ENCODE results near the gene PMEPA1.

The PMEPA1 gene

DNA sequence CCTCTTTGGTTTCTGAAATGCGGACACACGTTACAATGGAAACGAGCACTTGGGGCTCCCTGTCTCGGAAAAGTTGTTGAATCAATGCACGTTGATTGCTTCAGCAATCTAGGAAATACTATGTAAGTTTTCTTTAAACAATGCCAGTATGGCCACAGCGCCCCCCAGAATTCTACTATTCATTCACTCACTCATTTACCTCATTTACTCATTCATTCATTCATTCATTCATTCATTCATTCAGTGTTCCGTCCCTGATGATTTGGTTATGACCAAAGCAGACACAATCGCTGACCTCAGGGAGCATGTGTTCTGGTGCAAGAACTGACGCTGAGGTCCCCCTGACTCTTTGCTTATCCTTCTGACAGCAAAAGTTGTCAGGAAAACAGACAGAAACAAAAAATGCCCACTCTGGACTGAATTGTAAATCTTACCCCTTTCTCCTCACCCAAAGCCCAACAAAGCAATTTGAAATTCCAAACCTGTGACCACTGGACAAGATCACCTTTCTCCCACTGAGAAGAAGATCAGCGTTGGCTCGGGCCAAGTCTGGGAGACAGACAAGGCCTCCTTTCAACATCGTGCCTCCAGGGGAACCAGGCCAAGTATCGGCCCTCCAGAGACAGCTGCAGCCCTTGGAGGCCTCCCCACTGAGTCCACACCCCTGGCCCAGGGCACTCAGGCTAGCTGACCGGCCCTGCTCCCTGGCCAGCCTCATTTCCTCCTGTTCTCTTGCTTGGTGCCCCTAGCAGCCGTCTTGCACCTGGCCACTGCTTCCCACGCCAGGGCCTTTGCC, 15.0 kb upstream of the PMEPA1 start:
- Mint-ChIP-seq H3K4me3 (no peak overlapping the region), H3K27me3 (peaks cover 33 to 40% of the 10 kb centered on the region in 2 donors), H3K4me1 (no peaks in the 10 kb centered on the region), H3K9me3 (no peaks in the 10 kb centered on the region), H3K36me3 (peaks cover 0 to 2% of the 10 kb centered on the region in 2 donors), H3K27ac (no peak overlapping the region)
- ATAC-seq (replicated peaks) (no peak), DNase-seq (no peak)

DNA sequence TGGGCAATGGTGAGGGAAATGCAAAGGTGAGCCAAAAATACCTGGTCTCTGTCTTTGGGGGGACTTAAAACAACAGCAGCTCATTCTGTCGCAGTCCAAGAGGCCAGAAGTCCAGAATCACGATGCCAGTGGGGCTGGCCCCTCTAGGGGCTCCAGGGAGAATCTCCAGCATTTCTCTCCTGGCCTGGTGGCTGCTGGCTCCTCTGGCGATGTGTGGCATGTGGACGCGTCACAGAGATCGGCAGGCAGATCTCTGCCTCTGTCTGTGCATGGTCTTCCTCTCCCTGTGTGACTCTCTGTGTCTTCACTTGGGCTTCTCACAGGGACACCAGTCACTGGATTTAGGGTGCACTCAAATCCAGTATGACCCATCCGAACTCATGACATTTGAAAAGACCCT, 14.0 kb upstream of the PMEPA1 start:
- Mint-ChIP-seq H3K4me1 (peaks cover 3 to 4% of the 10 kb centered on the region in 2 donors), H3K36me3 (peaks cover 0 to 2% of the 10 kb centered on the region in 2 donors), H3K27me3 (peaks cover 33 to 40% of the 10 kb centered on the region in 2 donors), H3K4me3 (no peak overlapping the region), H3K9me3 (no peaks in the 10 kb centered on the region), H3K27ac (no peak overlapping the region)
- no peak for DNase-seq
- no peak for ATAC-seq (replicated peaks)

GRCh38 chr20:57719951-57720350, 10.1 kb upstream of the PMEPA1 start:
- Mint-ChIP-seq H3K27ac (no peak overlapping the region), H3K9me3 (no peaks in the 10 kb centered on the region), H3K27me3 (peaks cover 16 to 27% of the 10 kb centered on the region in 2 donors), H3K4me1 (peaks cover 7 to 13% of the 10 kb centered on the region in 2 donors), H3K4me3 (no peak overlapping the region), H3K36me3 (peaks cover 0 to 2% of the 10 kb centered on the region in 2 donors)
- ATAC-seq (replicated peaks), result no peak
- DNase-seq, result no peak

DNA sequence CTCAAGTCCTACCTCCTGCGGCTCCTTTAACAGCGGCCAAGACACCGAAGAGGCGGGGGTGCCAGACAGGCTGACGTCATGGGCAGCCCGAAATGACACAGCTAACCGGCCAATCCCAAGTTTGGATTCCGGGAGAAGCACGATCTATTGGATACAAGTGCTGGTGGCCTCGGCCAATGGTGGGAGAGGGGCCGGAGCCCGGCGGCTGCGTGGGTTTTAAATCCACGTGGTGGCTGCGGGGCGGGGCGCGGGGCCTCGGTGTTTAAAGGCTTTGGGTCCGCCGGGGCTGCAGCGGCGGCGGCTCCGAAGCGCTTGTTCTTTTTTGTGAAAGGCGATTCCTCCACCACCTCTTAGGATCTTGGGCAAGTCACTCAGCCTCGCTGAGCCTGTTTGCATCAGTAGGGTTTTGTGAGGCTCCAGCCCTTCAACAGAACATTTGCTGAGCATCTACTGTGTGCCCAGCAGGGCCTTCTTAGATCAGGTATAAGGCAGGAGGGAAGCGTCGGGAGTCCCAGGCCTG, 8.7 kb upstream of the PMEPA1 start:
- H3K9me3 Mint-ChIP-seq, result no peaks in the 10 kb centered on the region
- peaks cover 7 to 13% of the 10 kb centered on the region in 2 donors for H3K4me1 Mint-ChIP-seq
- DNase-seq (peak; percentile 93), ATAC-seq (replicated peaks) (peak; percentile 98 to 99)
- H3K27ac Mint-ChIP-seq, result peak overlapping the region; percentile 51
- H3K4me3 Mint-ChIP-seq, result peak overlapping the region; percentile 75 to 82
- H3K36me3 Mint-ChIP-seq, result no peaks in the 10 kb centered on the region
- H3K27me3 Mint-ChIP-seq, result peaks cover 14% of the 10 kb centered on the region in 2 donors

DNA sequence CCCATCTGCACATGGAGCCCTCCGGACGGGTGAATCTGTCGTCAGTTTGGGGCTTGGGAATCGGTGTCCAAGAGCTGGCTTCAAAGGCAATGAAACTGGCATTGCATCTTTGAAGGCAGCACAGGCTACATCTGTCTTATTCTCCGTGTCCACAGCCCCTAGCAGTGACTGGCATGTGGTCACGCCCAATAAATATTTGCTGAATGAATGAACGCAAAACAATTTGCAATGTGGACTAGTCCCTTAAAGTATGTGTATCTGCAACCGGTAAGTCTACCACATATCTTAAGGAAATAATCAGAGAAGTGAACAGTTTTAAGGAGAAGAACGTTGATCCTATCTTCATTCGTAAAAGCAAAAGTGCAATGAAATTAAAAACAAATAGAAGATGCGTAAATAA, 8.0 kb upstream of the PMEPA1 start:
- Mint-ChIP-seq H3K27ac (no peak overlapping the region), H3K4me1 (peaks cover 13 to 18% of the 10 kb centered on the region in 2 donors), H3K27me3 (peaks cover 7 to 13% of the 10 kb centered on the region in 2 donors), H3K4me3 (peak overlapping the region in 1 of 2 donors; percentile 43), H3K36me3 (no peaks in the 10 kb centered on the region), H3K9me3 (no peaks in the 10 kb centered on the region)
- no peak for DNase-seq
- ATAC-seq (replicated peaks), result no peak

GRCh38 chr20:57716901-57717300, 7.1 kb upstream of the PMEPA1 start:
- H3K27me3 Mint-ChIP-seq, result peaks cover 0 to 13% of the 10 kb centered on the region in 2 donors
- H3K27ac Mint-ChIP-seq, result peak overlapping the region; percentile 59
- H3K4me3 Mint-ChIP-seq, result no peak overlapping the region
- DNase-seq (no peak), ATAC-seq (replicated peaks) (no peak)
- no peaks in the 10 kb centered on the region for H3K9me3 Mint-ChIP-seq
- peaks cover 17 to 25% of the 10 kb centered on the region in 2 donors for H3K4me1 Mint-ChIP-seq
- no peaks in the 10 kb centered on the region for H3K36me3 Mint-ChIP-seq

DNA sequence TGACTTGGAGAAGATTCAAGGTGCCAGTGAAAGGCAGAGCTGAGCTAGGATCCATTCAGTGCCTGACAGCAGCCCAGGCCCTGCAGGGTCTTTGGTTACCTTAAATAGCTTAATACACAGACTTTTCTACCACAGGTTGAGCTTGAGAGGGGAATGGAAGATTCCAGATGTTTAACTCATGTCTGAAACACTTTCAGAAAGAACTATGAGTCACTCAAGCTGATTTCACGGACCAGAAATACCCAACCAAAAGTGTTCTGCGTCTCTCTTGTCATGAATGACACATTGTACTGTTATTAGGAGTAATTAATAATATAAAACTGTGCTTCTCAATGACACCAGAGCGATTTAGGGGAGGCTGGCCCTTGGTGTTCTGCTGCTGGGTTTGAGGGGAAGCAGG, 6.4 kb upstream of the PMEPA1 start:
- DNase-seq (no peak), ATAC-seq (replicated peaks) (no peak)
- no peak overlapping the region for H3K27ac Mint-ChIP-seq
- H3K27me3 Mint-ChIP-seq, result peaks cover 0 to 9% of the 10 kb centered on the region in 2 donors
- no peak overlapping the region for H3K4me3 Mint-ChIP-seq
- no peaks in the 10 kb centered on the region for H3K36me3 Mint-ChIP-seq
- H3K4me1 Mint-ChIP-seq, result peaks cover 17 to 27% of the 10 kb centered on the region in 2 donors
- no peaks in the 10 kb centered on the region for H3K9me3 Mint-ChIP-seq

DNA sequence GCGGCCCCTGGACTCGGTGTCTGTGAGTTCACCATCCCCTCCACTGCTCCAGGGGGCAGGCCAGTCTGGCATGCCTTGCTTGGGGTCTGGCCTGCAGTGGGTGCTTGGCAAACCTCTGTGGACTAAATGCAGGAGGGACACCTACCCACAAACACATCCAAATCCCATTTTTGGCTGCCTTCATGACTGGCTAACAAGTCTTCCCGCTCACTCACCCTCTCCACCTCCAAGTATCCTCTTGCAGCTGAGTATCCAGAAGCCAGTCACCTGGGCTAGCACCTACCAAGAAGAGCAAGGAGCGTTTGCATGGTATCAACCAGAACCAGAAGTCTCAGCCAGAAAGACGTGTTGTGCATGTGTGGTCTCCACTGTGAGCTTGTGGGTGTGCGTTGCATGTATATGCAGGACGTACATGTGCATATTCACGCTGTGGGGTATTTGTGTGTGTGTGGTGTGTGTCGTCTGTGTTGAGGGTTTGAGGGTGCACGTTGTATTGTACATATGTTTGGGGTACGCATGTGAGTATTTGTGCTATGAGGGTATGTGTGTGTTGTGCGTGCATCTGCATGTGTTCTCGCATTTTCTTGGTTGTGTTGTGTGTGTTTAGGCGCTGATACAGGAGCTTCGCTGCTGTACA, 5.6 kb upstream of the PMEPA1 start:
- Mint-ChIP-seq H3K4me3 (no peak overlapping the region), H3K27ac (no peak overlapping the region), H3K27me3 (peaks cover 0 to 5% of the 10 kb centered on the region in 2 donors), H3K36me3 (no peaks in the 10 kb centered on the region), H3K4me1 (peaks cover 22 to 35% of the 10 kb centered on the region in 2 donors), H3K9me3 (no peaks in the 10 kb centered on the region)
- ATAC-seq (replicated peaks) (no peak), DNase-seq (no peak)

DNA sequence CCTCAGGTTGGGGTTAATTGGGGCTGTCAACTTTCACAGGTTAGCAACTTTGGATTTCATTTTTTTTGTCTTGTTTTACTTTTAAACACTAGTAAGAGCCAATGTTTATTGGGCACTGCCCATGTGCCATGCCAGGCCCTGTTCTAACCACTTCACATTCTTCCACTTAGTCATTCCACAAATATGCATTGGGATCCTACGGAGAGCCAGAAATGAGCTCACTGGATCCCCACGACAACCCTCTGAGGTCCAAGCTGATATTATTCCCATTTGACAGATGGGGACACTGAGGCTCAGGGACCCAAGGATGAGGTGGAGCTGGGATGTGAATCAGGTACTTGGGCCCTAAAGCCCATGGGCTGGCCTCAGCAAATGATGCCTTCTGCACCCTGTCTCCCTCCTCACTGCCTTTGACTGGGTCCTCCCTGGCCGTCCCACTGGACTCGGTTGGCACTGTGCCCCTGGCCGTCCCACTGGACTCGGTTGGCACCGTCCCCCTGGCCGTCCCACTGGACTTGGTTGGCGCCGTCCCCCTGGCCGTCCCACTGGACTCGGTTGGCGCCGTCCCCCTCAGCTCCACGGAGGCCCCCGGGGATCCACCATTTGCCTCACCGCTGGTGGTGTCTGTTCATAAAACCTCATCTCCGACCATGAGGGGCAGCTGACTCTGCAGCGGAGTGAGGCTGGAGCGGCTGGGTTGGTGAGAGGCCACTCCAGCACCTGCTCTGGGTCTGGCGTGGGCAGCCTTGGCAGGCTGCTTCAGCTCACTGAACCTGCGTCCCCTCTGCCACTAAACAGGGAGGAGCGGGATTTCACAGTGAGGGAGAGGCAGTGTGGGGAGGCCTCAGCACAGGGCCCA, 4.8 kb upstream of the PMEPA1 start:
- no peak overlapping the region for H3K27ac Mint-ChIP-seq
- no peak for ATAC-seq (replicated peaks)
- H3K27me3 Mint-ChIP-seq, result peaks cover 0 to 5% of the 10 kb centered on the region in 2 donors

GRCh38 chr20:57713951-57714350, 4.1 kb upstream of the PMEPA1 start:
- ATAC-seq (replicated peaks) (no peak), DNase-seq (no peak)
- H3K27me3 Mint-ChIP-seq, result peaks cover 0 to 5% of the 10 kb centered on the region in 2 donors
- no peak overlapping the region for H3K4me3 Mint-ChIP-seq
- H3K4me1 Mint-ChIP-seq, result peaks cover 20 to 35% of the 10 kb centered on the region in 2 donors
- H3K27ac Mint-ChIP-seq, result no peak overlapping the region
- no peaks in the 10 kb centered on the region for H3K9me3 Mint-ChIP-seq
- no peaks in the 10 kb centered on the region for H3K36me3 Mint-ChIP-seq

More for the DNA sequence above, 4.8 kb upstream of the PMEPA1 start:
- no peaks in the 10 kb centered on the region for H3K9me3 Mint-ChIP-seq
- H3K4me1 Mint-ChIP-seq, result peaks cover 22 to 37% of the 10 kb centered on the region in 2 donors
- H3K36me3 Mint-ChIP-seq, result no peaks in the 10 kb centered on the region
- H3K4me3 Mint-ChIP-seq, result no peak overlapping the region
- no peak for DNase-seq

- H3K4me1 Mint-ChIP-seq, result peaks cover 23 to 35% of the 10 kb centered on the region in 2 donors
- no peak for ATAC-seq (replicated peaks)
- no peak overlapping the region for H3K4me3 Mint-ChIP-seq
- peaks cover 2% of the 10 kb centered on the region in 2 donors for H3K36me3 Mint-ChIP-seq
- peaks cover 0 to 5% of the 10 kb centered on the region in 2 donors for H3K27me3 Mint-ChIP-seq
- H3K27ac Mint-ChIP-seq, result peak overlapping the region; percentile 20
- no peak for DNase-seq
- no peaks in the 10 kb centered on the region for H3K9me3 Mint-ChIP-seq
Measured at GRCh38 chr20:57713505-57713903, 3.7 kb upstream of the PMEPA1 start.

- ATAC-seq (replicated peaks) (no peak), DNase-seq (no peak)
- Mint-ChIP-seq H3K36me3 (peaks cover 2 to 3% of the 10 kb centered on the region in 2 donors), H3K9me3 (no peaks in the 10 kb centered on the region), H3K4me1 (peaks cover 28 to 38% of the 10 kb centered on the region in 2 donors), H3K4me3 (no peak overlapping the region), H3K27ac (peak overlapping the region; percentile 31), H3K27me3 (peaks cover 0 to 5% of the 10 kb centered on the region in 2 donors)
Measured at GRCh38 chr20:57712851-57713504, 3.2 kb upstream of the PMEPA1 start.

GRCh38 chr20:57712341-57712740, 2.5 kb upstream of the PMEPA1 start:
- Mint-ChIP-seq H3K4me1 (peaks cover 33 to 41% of the 10 kb centered on the region in 2 donors), H3K4me3 (no peak overlapping the region), H3K9me3 (no peaks in the 10 kb centered on the region), H3K27ac (no peak overlapping the region), H3K36me3 (peaks cover 2 to 3% of the 10 kb centered on the region in 2 donors), H3K27me3 (peaks cover 0 to 5% of the 10 kb centered on the region in 2 donors)
- ATAC-seq (replicated peaks) (no peak), DNase-seq (no peak)

Data from stimulated activated naive B cell treated with anti-CD40 and anti-IgM and Interleukin-4, amounts not matched to agents 10 μg/mL and 1 μg/mL and 100 μg/mL, for 72 hours (primary cell).